Hematopoietic multipotent progenitor cell treated with erythropoietin and hydrocortisone succinate and interleukin-3 and kit ligand, for 17 days (in vitro differentiated cells): Measurements from ENCODE around the gene TMEM89.

ENCODE experiments used
- DNase-seq: peaks from one replicate; pipeline ENCODE4 v3.0.0-alpha.2; 2015; ENCODE audit warnings: low spot score

TMEM89 gene

GRCh38 chr3:48587686-48588085 lies 33.9 kb downstream of the TMEM89 start:
- DNase-seq = no peak

GRCh38 chr3:48585411-48585810 lies 36.2 kb downstream of the TMEM89 start:
- no peak for DNase-seq

GRCh38 chr3:48584836-48585235 lies 36.7 kb downstream of the TMEM89 start:
- DNase-seq = no peak

GRCh38 chr3:48581621-48582481 lies 39.7 kb downstream of the TMEM89 start:
- no peak for DNase-seq

GRCh38 chr3:48576647-48577046 lies 44.9 kb downstream of the TMEM89 start:
- no peak for DNase-seq

GRCh38 chr3:48575366-48575765 lies 46.2 kb downstream of the TMEM89 start:
- DNase-seq = no peak

- DNase-seq = no peak
Observed at GRCh38 chr3:48573973-48574585, 47.5 kb downstream of the TMEM89 start.

- no peak for DNase-seq
Observed at GRCh38 chr3:48572517-48572916, 49.1 kb downstream of the TMEM89 start.

GRCh38 chr3:48571938-48572337 lies 49.6 kb downstream of the TMEM89 start:
- no peak for DNase-seq
